ENCODE measurements around the gene NBPF20. TPM values are rescaled to one million over a fixed set of nuclear protein-coding genes. Genes with fewer than 3 reads are reported as not detected.
A peak's percentile ranks its signal among the peaks of the same experiment; 100 is the strongest.
"Not testable (repeated sequence)": the region's sequence is repeated elsewhere in the genome, so short reads cannot be mapped to it uniquely, and the experiment has no call there.

The NBPF20 gene
- total RNA-seq, 4 donors from 2014 or later = 1.6 to 3.5 (median 2.8) TPM

DNA sequence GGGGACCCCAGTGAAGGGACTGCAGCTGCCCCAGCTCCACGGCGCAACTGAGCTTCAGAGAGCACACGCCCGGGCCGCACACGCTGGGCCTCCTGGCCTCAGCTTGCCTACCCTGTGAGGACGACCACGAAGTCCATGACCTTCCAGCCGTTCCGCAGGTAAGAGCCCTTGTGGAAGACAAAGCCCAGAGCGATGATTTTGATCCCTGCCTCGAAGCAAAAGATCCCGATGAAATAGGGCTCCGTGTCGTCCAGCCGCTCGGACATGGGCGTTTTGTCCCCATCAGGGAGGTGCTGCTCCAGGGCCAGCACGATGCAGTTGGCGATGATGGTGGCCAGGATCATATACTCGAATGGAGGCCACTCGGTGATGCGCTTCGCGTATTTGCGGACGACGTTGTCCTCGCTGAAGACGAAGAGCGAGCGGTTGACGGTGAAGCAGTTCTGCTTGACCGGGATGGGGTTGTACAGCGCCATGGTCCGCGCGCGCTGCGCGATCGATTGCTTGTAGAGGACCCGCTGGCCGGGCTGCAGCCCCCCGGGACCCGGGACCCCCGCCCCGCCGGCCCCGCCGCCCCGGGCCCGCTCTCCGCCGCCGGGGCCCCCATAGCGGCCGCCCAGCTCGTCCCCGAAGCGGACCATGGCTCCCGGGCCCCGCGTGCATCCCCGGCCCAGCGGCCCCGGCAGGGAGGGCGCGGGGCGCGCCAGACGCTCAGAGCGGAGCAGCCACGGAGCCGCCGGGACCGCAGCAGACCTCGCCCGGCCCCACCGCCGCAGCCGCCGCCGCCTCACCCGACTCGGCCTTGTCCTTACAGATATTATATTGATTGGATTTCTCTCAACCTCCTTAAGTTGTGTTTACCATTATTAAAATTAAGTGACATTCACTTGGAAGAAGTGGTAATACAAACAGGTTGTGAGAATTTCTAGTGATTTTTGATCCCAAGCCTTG lies 28.7 kb upstream of the NBPF20 start:
- H3K36me3 ChIP-seq; H3K4me3 ChIP-seq; H3K27ac ChIP-seq; H3K4me1 ChIP-seq; H3K9me3 ChIP-seq; DNase-seq (ENCODE audit: low spot score in 2 of 2): not testable (repeated sequence)
- H3K27me3 ChIP-seq = peaks cover 22% of the 10 kb centered on the region
- WGBS = 22% methylated on average over 19 of the region's 86 CpGs

DNA sequence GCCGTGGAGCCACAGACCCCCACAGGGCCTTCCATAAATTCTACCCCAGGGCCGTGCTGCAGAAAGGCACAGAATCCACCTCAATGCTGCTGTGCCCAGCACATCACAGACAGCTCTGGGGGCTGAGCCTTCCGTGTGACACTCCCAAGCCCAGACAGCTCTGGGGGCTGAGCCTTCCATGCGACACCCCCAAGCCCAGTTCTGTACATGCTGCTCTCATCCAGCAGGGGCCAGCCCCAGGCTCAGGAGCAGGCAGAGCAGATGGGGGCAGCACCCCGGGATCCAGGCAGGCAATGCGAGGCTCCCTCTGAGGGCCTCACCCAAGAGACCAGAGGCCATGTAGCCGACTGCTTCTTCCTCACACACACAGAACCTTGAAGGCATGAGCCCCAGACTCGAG lies 27.1 kb upstream of the NBPF20 start:
- not testable (repeated sequence) for DNase-seq (ENCODE audit: low spot score in 2 of 2); H3K4me1 ChIP-seq; H3K27ac ChIP-seq; H3K36me3 ChIP-seq; H3K4me3 ChIP-seq; H3K9me3 ChIP-seq
- H3K27me3 ChIP-seq = peaks cover 22% of the 10 kb centered on the region
- no CpG with 5 or more reads among the region's 8 CpGs for WGBS

DNA sequence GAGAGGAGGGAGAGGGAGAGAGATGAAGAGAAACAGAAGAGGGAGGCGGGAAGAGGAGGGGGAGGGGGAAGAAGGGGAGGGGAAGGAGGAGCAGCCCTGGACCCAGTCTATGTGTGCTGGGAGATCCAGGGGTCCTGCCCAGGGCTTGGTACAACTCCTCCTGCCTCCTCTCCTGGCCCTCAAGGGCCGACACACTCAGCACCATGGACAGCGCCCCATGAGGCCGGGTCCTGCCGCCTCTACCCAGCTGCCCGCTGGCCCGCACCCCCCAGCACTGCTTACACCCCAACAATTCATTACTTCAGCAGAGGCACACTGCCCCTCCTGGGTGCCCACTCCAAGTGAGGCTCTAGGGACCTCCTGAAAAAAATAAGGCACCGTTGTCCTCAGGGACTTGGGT lies 26.5 kb upstream of the NBPF20 start:
- not testable (repeated sequence) for H3K27ac ChIP-seq; H3K4me1 ChIP-seq; H3K36me3 ChIP-seq; H3K9me3 ChIP-seq; DNase-seq (ENCODE audit: low spot score in 2 of 2); H3K4me3 ChIP-seq
- WGBS = 3% methylated on average over 7 of the region's 8 CpGs
- H3K27me3 ChIP-seq = peaks cover 24% of the 10 kb centered on the region

DNA sequence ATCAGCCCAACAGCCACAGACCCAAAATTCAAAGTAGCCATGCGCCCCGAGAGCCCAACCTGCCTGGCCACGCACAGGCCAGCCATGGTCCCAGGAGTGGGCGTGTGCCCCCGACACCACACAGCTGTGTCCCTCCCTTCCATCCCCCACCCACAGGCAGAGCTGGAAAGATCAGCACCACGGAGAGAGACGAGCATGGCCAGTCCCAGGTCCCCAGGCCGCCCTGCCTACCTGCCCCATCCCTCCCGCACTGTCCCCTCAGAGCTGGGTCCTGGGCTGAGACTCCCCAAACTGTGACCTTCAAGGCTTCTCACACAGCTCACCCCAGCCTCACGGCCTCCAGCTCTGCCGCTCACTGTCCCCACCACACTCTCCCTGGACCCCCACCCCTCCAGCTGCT lies 19.8 kb upstream of the NBPF20 start:
- H3K27ac ChIP-seq = not testable (repeated sequence)
- WGBS = 31% methylated on average over 8 of the region's 11 CpGs

DNA sequence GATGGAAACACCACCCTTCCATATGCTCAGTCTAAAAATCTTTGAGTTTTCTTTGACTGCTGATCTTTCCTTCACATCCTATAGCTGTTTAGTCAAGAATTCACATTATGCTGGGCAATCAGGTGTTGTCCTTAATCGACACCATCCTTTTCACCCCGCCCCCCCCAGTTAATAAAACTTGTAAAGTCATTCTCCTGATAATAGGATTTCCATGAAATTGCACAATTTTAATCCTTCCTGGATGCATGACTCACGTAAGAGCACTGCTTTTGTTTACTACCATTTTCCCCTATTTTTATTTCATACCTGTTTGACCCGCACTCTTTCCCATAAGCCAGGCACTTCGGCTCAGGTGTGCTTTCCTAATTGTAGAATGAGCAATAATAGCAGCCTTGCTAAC lies 16.9 kb upstream of the NBPF20 start:
- not testable (repeated sequence) for DNase-seq (ENCODE audit: low spot score in 2 of 2); H3K27ac ChIP-seq; H3K9me3 ChIP-seq; H3K4me1 ChIP-seq; H3K27me3 ChIP-seq; H3K4me3 ChIP-seq; H3K36me3 ChIP-seq
- 83% methylated on average over 5 of the region's 5 CpGs for WGBS

More for the DNA sequence above, 19.8 kb upstream of the NBPF20 start:
- not testable (repeated sequence) for H3K36me3 ChIP-seq; H3K4me3 ChIP-seq; H3K9me3 ChIP-seq; DNase-seq (ENCODE audit: low spot score in 2 of 2); H3K27me3 ChIP-seq; H3K4me1 ChIP-seq

DNA sequence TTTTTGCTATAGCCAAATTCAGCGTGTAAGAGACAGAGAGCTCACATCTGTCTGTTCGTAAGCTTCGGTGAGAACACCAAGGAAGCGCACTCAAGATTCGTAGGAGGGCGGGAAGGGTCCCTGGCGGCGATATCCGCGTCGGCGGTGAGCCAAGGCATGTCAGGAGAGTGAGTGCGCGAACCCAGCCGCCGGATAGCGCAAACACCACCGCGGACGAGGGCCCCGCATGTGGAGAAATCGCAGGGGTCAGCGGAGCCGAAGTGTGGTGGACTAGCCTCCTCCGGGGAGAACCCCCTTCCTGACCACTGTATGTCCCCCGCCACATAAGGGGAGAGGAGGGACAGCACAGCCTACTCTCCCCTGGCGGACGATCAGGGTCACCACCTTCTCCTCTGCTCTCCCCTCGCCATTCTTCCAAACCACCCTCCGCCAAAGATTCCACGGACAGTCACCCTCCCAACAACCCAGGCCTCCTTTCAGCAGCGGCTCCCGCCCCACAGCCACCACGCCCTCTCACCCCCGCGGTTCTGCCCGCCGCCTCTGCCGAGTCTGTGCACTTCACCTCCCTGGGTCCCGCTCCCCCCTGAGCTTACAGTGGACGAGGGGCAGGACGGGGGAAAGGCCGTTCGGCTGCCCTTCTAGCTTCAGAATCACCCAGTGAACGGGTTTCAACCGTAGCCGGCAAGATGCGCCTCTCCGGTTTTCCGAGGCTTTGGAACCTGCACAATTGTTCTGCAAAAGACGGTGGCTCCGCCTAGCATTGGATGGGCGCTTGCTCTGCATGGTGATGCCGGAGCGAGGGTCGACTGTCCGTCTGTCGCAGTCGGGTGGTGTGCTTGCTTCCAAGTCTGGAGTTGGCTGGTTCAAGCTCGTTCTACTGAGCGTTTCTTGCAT lies 6.2 kb upstream of the NBPF20 start:
- DNase-seq (ENCODE audit: low spot score in 2 of 2); H3K9me3 ChIP-seq; H3K27ac ChIP-seq; H3K36me3 ChIP-seq; H3K4me1 ChIP-seq: not testable (repeated sequence)
- H3K27me3 ChIP-seq = peaks cover 40% of the 10 kb centered on the region
- 0% methylated on average over 12 of the region's 61 CpGs for WGBS
- H3K4me3 ChIP-seq = peak overlapping the region; percentile 38

GRCh38 chr1:145430830-145431229 lies 5.4 kb upstream of the NBPF20 start:
- not testable (repeated sequence) for H3K4me1 ChIP-seq; H3K9me3 ChIP-seq; DNase-seq (ENCODE audit: low spot score in 2 of 2); H3K27ac ChIP-seq; H3K36me3 ChIP-seq
- Histone ChIP-seq H3K27me3 (peaks cover 40% of the 10 kb centered on the region), H3K4me3 (peak overlapping the region; percentile 38)
- 12% methylated on average over 5 of the region's 15 CpGs for WGBS

DNA sequence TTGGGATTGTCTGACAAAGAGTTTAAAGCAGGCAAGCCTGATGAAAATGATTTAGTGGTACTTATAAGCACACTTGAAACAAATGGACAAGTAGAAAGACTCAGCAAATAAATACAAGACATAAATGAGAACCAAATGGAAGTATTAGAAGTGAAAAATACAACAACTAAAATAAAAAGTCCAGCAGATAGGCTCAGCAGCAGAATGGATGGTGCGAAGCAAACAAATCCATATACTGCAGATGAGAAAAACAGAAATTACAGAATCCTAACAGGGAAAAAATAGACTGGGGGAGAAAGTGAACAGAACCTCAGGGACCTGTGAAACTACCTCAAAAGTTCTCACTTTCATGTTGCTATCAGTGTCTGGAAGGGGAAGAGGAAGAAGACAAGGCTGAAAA lies 3.9 kb upstream of the NBPF20 start:
- H3K9me3 ChIP-seq; H3K36me3 ChIP-seq; H3K4me3 ChIP-seq; H3K27ac ChIP-seq; DNase-seq (ENCODE audit: low spot score in 2 of 2): not testable (repeated sequence)
- peaks cover 19% of the 10 kb centered on the region for H3K4me1 ChIP-seq
- WGBS = 87% methylated on average over 1 of the region's 1 CpG
- peaks cover 40% of the 10 kb centered on the region for H3K27me3 ChIP-seq

DNA sequence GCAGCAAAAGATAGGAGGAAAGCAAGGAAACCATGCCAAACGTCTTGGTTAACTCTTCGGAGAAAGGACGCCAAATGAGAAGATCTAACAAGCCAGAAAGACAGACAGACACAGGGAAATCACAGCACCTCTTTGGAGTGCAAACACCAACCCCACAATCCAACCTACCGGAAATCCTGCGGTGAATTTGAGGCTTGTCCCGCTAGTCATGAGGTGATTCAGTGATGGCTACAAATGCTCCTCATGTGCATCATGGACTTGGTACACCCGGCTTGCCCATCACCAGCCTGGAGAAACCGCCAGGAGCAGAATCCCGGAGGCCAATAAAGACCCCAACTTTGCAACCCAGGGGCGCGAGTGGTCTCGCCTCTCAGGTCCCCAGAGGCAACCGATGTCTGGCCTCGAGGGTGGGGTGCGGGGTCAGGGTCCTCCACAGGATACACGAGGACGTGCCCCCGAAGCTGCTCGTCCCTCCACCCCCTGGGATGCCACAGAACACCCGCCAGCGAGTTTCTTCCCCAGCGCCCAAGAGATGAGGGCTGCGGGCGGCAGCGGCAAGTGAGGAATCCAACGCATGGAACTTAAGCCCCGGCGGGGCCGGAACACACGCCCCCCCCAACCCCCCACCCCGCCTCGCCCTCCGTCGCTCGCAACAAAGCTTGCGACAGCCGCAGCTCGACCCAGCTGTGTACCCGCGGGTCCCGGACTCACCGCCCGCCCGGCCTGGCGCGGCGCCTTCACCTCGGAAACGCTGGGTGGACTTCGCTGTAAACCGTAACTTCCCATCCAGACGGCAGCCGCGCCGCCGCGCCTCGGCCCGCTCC lies 579 bp downstream of the NBPF20 start:
- H3K4me3 ChIP-seq = peak overlapping the region; percentile 56
- peaks cover 13% of the 10 kb centered on the region for H3K4me1 ChIP-seq
- H3K27me3 ChIP-seq = peaks cover 20% of the 10 kb centered on the region
- H3K36me3 ChIP-seq, H3K9me3 ChIP-seq, H3K27ac ChIP-seq: not testable (repeated sequence)
- WGBS = 3% methylated on average over 14 of the region's 59 CpGs
- DNase-seq (ENCODE audit: low spot score in 2 of 2) = peak in 1 of 2 donors; percentile 61

DNA sequence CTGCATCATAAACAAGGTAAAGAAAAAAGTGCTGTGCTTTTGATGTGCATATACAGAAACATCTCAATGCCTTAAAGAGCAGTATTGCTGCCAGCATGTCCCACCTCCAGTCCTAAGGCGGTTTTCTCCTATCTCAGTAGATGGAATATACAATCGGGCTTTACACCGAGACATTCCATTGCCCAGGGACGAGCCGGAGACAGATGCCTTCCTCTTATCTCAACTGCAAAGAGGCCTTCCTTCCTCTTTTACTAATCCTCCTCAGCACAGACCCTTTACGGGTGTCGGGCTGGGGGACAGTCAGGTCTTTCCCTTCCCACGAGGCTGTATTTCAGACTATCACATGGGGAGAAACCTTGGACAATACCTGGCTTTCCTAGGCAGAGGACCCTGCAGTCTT lies 10.3 kb downstream of the NBPF20 start:
- H3K36me3 ChIP-seq; DNase-seq (ENCODE audit: low spot score in 2 of 2): not testable (repeated sequence)
- 73% methylated on average over 3 of the region's 8 CpGs for WGBS

DNA sequence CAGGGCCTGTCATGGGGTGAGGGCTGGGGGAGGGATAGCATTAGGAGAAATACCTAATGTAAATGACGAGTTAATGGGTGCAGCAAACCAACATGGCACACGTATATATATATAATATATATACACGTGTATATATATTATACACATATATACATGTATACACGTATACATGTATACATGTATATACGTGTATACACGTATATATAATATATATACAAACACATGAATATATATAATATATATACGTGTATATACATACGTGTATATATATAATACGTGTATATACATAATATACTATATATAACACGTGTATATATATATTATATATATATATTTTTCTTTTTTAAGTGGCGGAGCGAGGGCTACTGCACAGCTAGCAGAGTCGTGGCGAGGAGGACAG lies 18.1 kb downstream of the NBPF20 start:
- not testable (repeated sequence) for H3K4me3 ChIP-seq; H3K36me3 ChIP-seq; H3K9me3 ChIP-seq; H3K27me3 ChIP-seq; H3K27ac ChIP-seq; H3K4me1 ChIP-seq; DNase-seq (ENCODE audit: low spot score in 2 of 2)
- WGBS = 94% methylated on average over 14 of the region's 14 CpGs

More for the DNA sequence above, 10.3 kb downstream of the NBPF20 start:
- not testable (repeated sequence) for H3K27me3 ChIP-seq, H3K9me3 ChIP-seq, H3K4me1 ChIP-seq, H3K4me3 ChIP-seq, H3K27ac ChIP-seq

- not testable (repeated sequence) for H3K36me3 ChIP-seq; H3K27me3 ChIP-seq; H3K9me3 ChIP-seq; H3K4me3 ChIP-seq; H3K27ac ChIP-seq; DNase-seq (ENCODE audit: low spot score in 2 of 2); H3K4me1 ChIP-seq
- WGBS = 42% methylated on average over 5 of the region's 7 CpGs
Measured at GRCh38 chr1:145404949-145405348, 20.5 kb downstream of the NBPF20 start.

DNA sequence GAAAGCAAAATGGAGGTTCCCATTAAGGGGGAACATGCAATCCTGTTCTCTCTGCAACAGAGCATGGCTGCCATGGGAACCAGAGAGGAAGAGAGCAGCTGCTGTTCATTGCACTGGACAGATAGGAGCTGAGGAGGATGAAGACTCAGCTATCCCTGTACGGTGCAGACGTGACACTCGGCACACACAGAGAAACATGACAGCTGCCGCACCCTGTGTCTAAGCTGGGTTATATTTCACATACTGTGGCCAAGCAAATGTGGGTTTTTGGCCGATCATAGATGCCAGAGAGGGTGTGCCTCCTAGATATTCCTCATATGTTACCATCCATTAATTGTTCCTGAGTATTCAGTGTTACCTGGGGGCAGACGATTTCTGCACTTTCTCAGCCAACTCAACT lies 24.7 kb downstream of the NBPF20 start:
- not testable (repeated sequence) for H3K4me3 ChIP-seq; H3K27ac ChIP-seq; H3K27me3 ChIP-seq; H3K9me3 ChIP-seq; H3K36me3 ChIP-seq; DNase-seq (ENCODE audit: low spot score in 2 of 2); H3K4me1 ChIP-seq
- WGBS = 96% methylated on average over 6 of the region's 6 CpGs
